ENCODE measurements around the gene ARRDC4.
A peak's percentile ranks its signal among the peaks of the same experiment; 100 is the strongest.

ARRDC4 gene

GRCh38 chr15:97962263-97962662 is 1.8 kb downstream of the ARRDC4 start:
- no peak for DNase-seq (ENCODE audit: low read depth)
- TF ChIP-seq CTCF (IDR thresholded peaks at IDR 0.05; ENCODE audit: control insufficient read depth, insufficient read depth, low read depth, low read length, missing control alignments), result no peak
- H3K4me3 ChIP-seq (ENCODE audit: control insufficient read depth, low read depth, low read length), result no peak overlapping the region

- TF ChIP-seq CTCF (IDR thresholded peaks at IDR 0.05; ENCODE audit: control insufficient read depth, insufficient read depth, low read depth, low read length, missing control alignments), result no peak
- DNase-seq (ENCODE audit: low read depth), result no peak
Measured at GRCh38 chr15:97963779-97964178, 3.3 kb downstream of the ARRDC4 start.

GRCh38 chr15:97966246-97966645 is 5.7 kb downstream of the ARRDC4 start:
- DNase-seq (ENCODE audit: low read depth), result no peak
- TF ChIP-seq CTCF (IDR thresholded peaks at IDR 0.05; ENCODE audit: control insufficient read depth, insufficient read depth, low read depth, low read length, missing control alignments), result no peak
- no peak overlapping the region for H3K4me3 ChIP-seq (ENCODE audit: control insufficient read depth, low read depth, low read length)

More at GRCh38 chr15:97963779-97964178, 3.3 kb downstream of the ARRDC4 start:
- no peak overlapping the region for H3K4me3 ChIP-seq (ENCODE audit: control insufficient read depth, low read depth, low read length)

GRCh38 chr15:97966924-97967620 is 6.6 kb downstream of the ARRDC4 start:
- TF ChIP-seq CTCF (IDR thresholded peaks at IDR 0.05; ENCODE audit: control insufficient read depth, insufficient read depth, low read depth, low read length, missing control alignments), result no peak
- peak; percentile 76 for DNase-seq (ENCODE audit: low read depth)
- no peak overlapping the region for H3K4me3 ChIP-seq (ENCODE audit: control insufficient read depth, low read depth, low read length)

GRCh38 chr15:97967881-97968280 is 7.4 kb downstream of the ARRDC4 start:
- no peak for TF ChIP-seq CTCF (IDR thresholded peaks at IDR 0.05; ENCODE audit: control insufficient read depth, insufficient read depth, low read depth, low read length, missing control alignments)
- H3K4me3 ChIP-seq (ENCODE audit: control insufficient read depth, low read depth, low read length), result no peak overlapping the region
- DNase-seq (ENCODE audit: low read depth), result no peak

- no peak overlapping the region for H3K4me3 ChIP-seq (ENCODE audit: control insufficient read depth, low read depth, low read length)
- DNase-seq (ENCODE audit: low read depth), result peak; percentile 87
- TF ChIP-seq CTCF (IDR thresholded peaks at IDR 0.05; ENCODE audit: control insufficient read depth, insufficient read depth, low read depth, low read length, missing control alignments), result no peak
Measured at GRCh38 chr15:97968380-97968779, 7.9 kb downstream of the ARRDC4 start.
